Stimulated activated CD8-positive, alpha-beta memory T cell treated with anti-CD3 and anti-CD28 coated beads, Interleukin-12 subunit alpha, Interleukin-12 subunit beta, amount 100 ng/mL, for 4 hours (primary cell): ENCODE measurements around the gene LIMK1.
A peak's percentile ranks its signal among the peaks of the same experiment; 100 is the strongest.
"Not testable (repeated sequence)": the region's sequence is repeated elsewhere in the genome, so short reads cannot be mapped to it uniquely, and the experiment has no call there.

Experiments used
- DNase-seq: peaks from one replicate; pipeline ENCODE4 v3.0.0-alpha.2; 2020; ENCODE audit warnings: low read depth

LIMK1 gene

GRCh38 chr7:74084722-74085578 lies 1.3 kb downstream of the LIMK1 start:
- no peak for DNase-seq

DNA sequence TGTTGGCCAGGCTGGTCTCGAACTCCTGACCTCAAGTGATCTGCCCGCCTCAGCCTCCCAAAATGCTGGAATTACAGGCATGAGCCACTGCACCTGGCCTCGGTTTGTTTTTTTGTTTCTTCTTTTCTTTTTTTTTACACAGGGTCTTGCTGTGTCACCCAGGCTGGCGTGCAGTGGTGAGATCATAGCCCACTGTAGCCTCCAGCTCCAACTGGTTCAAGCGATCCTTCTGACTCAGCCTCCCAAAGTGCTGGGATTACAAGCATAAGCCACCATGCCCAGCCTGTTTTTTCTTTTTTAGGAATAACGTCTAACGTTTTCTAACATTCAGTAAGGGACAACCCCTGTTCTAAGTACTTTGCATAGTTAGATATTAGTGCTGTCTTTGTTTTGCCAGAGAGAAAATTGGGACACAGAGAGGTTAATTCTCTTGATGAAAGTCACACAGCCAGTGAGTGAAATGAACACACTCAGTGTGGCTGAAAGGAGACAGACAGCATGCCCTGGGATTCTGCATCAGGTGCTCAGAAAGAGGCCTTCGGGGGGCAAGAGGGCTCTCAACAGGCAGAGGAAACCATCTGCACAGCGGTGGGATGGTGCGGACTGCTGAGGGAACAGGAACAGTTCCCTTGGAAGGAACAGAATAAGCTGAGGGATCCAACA lies 4.3 kb downstream of the LIMK1 start:
- no peak for DNase-seq

DNA sequence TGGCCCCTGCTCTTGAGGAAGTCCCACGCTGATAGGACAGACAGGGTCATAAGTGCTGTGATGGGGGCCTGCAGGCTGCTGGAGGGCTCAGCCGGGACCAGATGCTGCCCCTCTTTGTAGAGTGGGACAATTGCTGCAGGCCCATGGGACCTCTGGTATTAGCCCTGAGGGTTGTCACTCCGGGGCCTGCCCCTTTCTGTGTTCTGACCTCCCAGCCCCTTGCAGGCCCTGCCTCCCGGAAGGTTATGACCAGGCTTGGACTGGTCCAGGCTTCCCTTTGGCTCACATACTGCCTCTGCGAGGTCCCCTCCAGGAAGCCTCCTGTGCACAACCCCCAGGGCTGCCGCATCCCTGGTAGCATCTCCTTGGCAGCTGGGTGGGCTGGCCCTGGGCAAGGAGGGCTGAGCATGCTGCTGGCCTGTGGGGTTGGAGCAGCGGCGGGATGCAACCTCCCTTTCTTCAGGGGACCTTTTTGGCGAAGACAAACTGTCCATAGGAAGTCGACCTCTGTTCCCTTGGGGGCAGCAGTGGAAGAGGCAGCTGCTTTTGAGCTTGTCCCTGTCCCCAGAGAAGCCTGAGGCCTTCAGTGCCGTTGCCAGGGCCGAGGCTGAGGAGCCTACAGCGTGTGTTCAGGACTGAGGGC lies 8.8 kb downstream of the LIMK1 start:
- no peak for DNase-seq

DNA sequence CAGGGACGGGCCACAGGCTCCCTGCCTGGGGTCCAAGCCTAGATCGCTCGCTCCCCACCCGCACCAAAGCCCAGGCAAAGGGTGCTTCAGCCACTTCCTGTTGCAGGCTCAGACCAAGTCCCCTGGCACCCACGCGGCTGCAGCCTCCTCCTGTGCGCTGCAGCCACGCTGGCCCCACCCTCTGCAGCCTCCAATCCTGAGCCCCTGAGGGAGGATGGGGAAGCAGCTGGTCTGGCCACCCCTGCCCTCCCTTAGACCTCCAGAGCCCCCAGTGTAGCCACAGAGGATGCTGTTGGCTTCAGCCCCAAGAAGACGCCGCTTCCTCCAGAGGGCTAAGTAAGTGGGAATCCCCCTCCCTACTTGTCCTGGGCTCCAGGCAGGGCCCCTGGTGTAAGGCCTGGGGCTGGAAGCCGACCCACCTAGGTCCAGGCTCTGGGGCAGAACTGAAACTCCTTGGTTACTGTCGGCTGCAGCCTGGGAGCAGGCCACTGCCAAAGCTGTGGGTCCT lies 9.4 kb downstream of the LIMK1 start:
- DNase-seq = no peak

DNA sequence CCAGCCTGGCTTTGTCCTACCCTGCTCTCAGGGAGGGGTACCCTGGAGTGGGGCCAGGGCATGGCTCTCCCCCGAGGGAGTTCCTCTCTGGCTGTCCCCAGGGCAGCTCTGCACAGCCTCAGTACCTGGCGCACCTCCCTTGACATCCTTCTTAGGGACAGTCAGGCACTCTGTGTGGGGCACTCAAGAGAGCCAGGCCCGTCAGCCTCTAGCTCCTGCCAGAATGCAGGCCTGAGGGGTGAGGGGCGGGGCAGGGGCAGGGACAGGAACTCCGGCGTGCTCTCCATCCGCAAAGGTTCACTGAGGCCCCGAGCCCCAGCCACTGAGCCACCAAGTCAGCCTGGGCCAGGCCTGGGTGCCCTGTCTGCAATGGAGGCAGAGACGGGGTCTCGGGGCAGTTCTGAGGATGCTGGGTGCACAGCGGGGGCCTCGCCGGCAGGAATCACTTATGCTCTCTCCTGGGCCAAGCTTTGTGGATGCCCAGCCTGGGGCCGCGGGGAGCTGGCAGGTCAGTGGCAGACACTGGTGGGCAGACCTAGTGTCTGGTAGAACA lies 10.1 kb downstream of the LIMK1 start:
- no peak for DNase-seq

GRCh38 chr7:74094224-74095101 lies 10.9 kb downstream of the LIMK1 start:
- DNase-seq = peak; percentile 68

GRCh38 chr7:74095135-74095534 lies 11.5 kb downstream of the LIMK1 start:
- DNase-seq = no peak

DNA sequence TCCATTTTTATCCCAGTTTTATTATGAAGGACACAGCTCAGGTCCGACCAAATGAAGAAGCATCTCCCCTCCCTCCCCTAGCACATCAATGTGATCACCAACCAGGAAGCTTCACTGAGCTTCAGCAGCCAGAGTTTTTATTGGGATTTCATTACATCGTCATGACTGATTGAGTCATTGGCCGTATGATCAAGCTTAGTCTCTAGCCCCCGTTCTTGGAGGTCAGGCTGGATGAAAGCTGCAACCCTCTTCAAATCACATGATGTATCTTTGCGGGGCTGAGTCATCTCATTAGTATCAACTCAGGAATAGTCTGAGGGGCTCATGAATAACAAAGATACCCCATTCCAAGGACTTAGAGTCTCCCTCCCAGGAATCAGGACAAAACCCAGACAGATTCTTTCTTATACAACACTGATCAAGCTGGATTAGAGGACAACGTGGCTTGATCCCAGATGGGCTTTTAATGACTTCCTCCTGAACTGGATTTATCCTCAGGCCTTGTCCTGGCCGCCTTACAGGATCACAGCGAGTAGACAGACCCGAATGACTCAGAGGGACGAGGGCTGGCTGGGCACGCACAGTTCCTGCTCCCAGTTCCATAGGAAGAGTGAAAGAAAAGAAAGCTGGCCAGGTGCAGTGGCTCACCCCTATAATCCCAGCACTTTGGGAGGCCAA lies 14.5 kb downstream of the LIMK1 start:
- no peak for DNase-seq

- no peak for DNase-seq
Measured at GRCh38 chr7:74099031-74099430, 15.4 kb downstream of the LIMK1 start.

GRCh38 chr7:74101061-74101681 lies 17.6 kb downstream of the LIMK1 start:
- no peak for DNase-seq

DNA sequence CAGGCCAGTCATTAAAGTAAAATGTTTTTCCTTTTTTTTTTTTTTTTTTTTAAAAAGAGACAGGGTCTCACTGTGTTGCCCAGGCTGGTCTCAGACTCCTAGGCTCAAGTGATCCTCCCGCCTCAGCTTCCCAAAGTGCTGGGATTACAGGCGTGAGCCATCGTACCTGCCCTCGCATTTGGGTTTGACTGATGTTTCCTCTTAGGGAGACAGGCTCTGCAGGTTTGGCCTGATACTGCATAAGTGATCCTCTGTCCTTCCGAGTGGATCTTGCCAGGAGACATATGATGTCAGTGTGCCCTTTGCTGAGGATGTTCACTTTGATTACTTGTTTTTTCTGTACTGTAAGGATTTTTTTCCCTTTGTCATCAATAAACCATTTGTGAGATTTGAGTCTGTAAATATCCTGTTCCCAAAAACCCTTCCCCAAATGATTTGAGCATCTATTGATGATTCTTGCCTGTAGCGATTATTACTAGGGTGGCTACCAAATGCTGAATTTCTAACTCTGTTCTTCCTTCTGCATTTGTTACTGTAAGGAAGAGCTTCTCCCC lies 19.7 kb downstream of the LIMK1 start:
- no peak for DNase-seq

GRCh38 chr7:74104702-74105101 lies 21.1 kb downstream of the LIMK1 start:
- DNase-seq = no peak

DNA sequence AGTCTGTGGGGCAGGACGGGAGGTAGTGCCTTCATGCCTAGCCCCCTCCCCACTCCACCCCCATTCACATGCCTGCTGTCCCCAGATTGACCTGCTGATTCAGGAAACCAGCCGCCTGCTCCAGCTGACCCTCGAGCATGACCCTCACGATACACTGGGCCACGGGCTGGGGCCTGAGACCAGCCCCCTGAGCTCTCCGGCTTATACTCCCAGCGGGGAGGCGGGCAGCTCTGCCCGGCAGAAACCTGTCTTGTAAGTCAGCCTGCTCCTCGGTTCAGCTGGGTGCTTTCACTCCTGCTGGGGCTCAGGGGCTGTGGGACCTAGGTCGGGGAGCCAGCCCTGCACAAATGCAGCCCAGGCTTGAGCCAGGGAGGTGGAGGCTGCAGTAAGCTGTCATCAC lies 22.4 kb downstream of the LIMK1 start:
- no peak for DNase-seq

- no peak for DNase-seq
Measured at GRCh38 chr7:74106846-74107245, 23.2 kb downstream of the LIMK1 start.

GRCh38 chr7:74115326-74115725 lies 31.7 kb downstream of the LIMK1 start:
- no peak for DNase-seq

DNA sequence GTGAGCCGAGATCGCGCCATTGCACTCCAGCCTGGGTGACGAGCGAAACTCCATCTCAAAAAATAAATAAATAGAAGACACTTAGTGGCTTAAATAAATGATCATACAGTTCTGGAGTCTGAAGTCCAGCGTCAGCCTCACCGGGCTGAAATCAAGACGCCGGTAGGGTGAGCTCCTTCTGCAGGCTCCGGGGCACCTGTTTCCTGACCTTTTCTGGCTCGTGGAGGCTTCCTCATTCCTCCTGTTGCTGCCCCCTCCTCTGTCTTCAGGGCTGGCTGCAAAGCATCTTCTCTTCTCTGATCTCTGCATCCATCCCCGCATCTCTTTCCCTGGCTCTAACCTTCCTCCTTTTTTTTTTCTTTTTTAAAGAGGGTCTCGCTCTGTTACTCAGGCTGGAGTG lies 32.8 kb downstream of the LIMK1 start:
- DNase-seq = no peak

- no peak for DNase-seq
Measured at GRCh38 chr7:74119831-74120230, 36.2 kb downstream of the LIMK1 start.

- DNase-seq = no peak
Measured at GRCh38 chr7:74121401-74122249, 38.0 kb downstream of the LIMK1 start.

- DNase-seq = not testable (repeated sequence)
Measured at GRCh38 chr7:74123892-74124291, 40.3 kb downstream of the LIMK1 start.
